ENCODE measurements around the gene MAGOH. TPM values are rescaled to one million over a fixed set of nuclear protein-coding genes. Genes with fewer than 3 reads are reported as not detected.

Gene MAGOH
- total and polyA plus RNA-seq, 10 of the 15 experiments (the other 5 are each of a cell fraction or from before 2014, with no cell fraction given): 62.6 to 261 (median 89.8) TPM

GRCh38 chr1:53196485-53197290 is 41.6 kb downstream of the MAGOH start, which contains the start of gene CPT2:
Gene CPT2, plus strand, starts transcription at chr1:53196824. Its CDS starts 120 bp downstream, at chr1:53196944.
- Histone ChIP-seq H3K79me2 (ENCODE audit: control insufficient read depth, insufficient read depth, low read length) (peaks cover 16% of the 10 kb centered on the region), H3K4me2 (ENCODE audit: control insufficient read depth, insufficient read depth) (peak within 1 kb of the TSS; percentile 92), H2AFZ (ENCODE audit: control insufficient read depth, low read depth, low read length) (peak within 1 kb of the TSS; percentile 84), H3K4me3 (peak within 1 kb of the TSS; percentile 72), H3K4me1 (ENCODE audit: control insufficient read depth, insufficient read depth, low read length) (peaks cover 2% of the 10 kb centered on the region; the same call in 1 of the 2 replicates), H3K27me3 (replicated peaks in 1 of 2; ENCODE audit: control insufficient read depth in 2 of 2, insufficient read depth in 2 of 2, low read length in 1 of 2) (no peaks in the 10 kb centered on the region), H3K27ac (ENCODE audit: control insufficient read depth, insufficient read depth) (peak within 1 kb of the TSS; percentile 94), H3K9ac (ENCODE audit: control insufficient read depth, insufficient read depth, low read length) (peak within 1 kb of the TSS; percentile 99), H4K20me1 (ENCODE audit: control insufficient read depth, insufficient read depth) (no peaks in the 10 kb centered on the region), H3K36me3 (ENCODE audit: control insufficient read depth in 2 of 2, insufficient read depth in 2 of 2, low read length in 1 of 2) (peaks cover 0 to 4% of the 10 kb centered on the region in 2 experiments; a peak in 1 of 4 replicates), H3K9me3 (replicated peaks; ENCODE audit: control insufficient read depth, insufficient read depth, low read length) (no peaks in the 10 kb centered on the region)
- ATAC-seq (peak; percentile 100), FAIRE-seq (peak; percentile 35), DNase-seq (ENCODE audit: low read depth, low spot score) (peak; percentile 48)
- intact Hi-C loops (cut with micrococcal nuclease; ENCODE audit: unreplicated experiment): loop anchor here (2.0 kb wide), 1 partner anchor 24 kb away; the partner anchor contains the start of gene CZIB
- ChIA-PET RAD21 (ENCODE audit: unreplicated experiment) (interaction anchor here (1.0 kb wide), 1 partner anchor 194 kb away, joined by 3 read pairs; no protein-coding TSS in a partner anchor), POLR2A (interaction anchor here (0.6 to 1.7 kb wide), 2 partner anchors 23 to 170 kb away, joined by 3 to 6 read pairs; no protein-coding TSS in a partner anchor), CTCF (interaction anchor here (0.9 to 1.4 kb wide), 4 partner anchors 10 to 20 kb away, joined by 3 to 8 read pairs (median 4); no protein-coding TSS in a partner anchor), SMC1A (ENCODE audit: uncharacterized antibody, unreplicated experiment) (interaction anchor here (0.6 kb wide), 1 partner anchor 82 kb away, joined by 4 read pairs; no protein-coding TSS in a partner anchor)
- BruUV-seq (replicated peaks): no TSS peak
- under 1% methylated on average over 57 of the region's 57 CpGs for WGBS (ENCODE audit: insufficient coverage, insufficient replicate concordance, low lambda C conversion rate, missing lambda C conversion rate)
- in situ Hi-C loops (cut with MboI): loop anchor here (25.0 kb wide), 1 partner anchor 284 kb away; the partner anchor contains the start of gene ECHDC2
- TF ChIP-seq SREBF1 (IDR thresholded peaks at IDR 0.05; ENCODE audit: low read length) (no peak), BMI1 (IDR thresholded peaks at IDR 0.05; ENCODE audit: borderline replicate concordance) (no peak), KLF5 (IDR thresholded peaks at IDR 0.05; ENCODE audit: partially characterized antibody) (no peak), BCL3 (IDR thresholded peaks at IDR 0.05; ENCODE audit: borderline replicate concordance, insufficient read depth, low read depth, low read length, poor library complexity, severe bottlenecking) (peak; percentile 15), PRDM15 (CRISPR knock-in tag; IDR thresholded peaks at IDR 0.05) (no peak), ZZZ3 (IDR thresholded peaks at IDR 0.05; ENCODE audit: control insufficient read depth, insufficient read length, low read depth) (no peak), E2F8 (IDR thresholded peaks at IDR 0.05; ENCODE audit: low read depth, partially characterized antibody) (no peak), SP1 (IDR thresholded peaks at IDR 0.05; ENCODE audit: low read depth, low read length) (peak; percentile 24), PBX3 (IDR thresholded peaks at IDR 0.05; ENCODE audit: insufficient replicate concordance, low read depth, low read length) (peak; percentile 22), IKZF2 (IDR thresholded peaks at IDR 0.05) (no peak), YBX1 (IDR thresholded peaks at IDR 0.05) (no peak), MEF2A (IDR thresholded peaks at IDR 0.05; ENCODE audit: insufficient read depth, low read depth, low read length) (no peak)

All from GM12878 (cell line).